ENCODE results near the gene HTRA3. TPM values are rescaled to one million over a fixed set of nuclear protein-coding genes. Genes with fewer than 3 reads are reported as not detected.

The HTRA3 gene
- total RNA-seq, 1 donor from 2014 or later: 1.2 TPM

Other genes with a start within 250 kb of the HTRA3 start
- 18.4 TPM for gene ABLIM2, start 110.9 kb upstream of the HTRA3 start, total RNA-seq
- 2.5 TPM for gene SH3TC1, start 70.5 kb upstream of the HTRA3 start, total RNA-seq
- gene ACOX3, start 171.0 kb downstream of the HTRA3 start, total RNA-seq: 34.9 TPM
- gene TRMT44, start 171.0 kb downstream of the HTRA3 start, total RNA-seq: 18.9 TPM

Measured in occipital lobe (tissue), 1 donor.